HFF-Myc (cell line): ENCODE results near the gene CTSD.

Source experiments
- DNase-seq: peaks from one replicate; pipeline ENCODE4 v3.0.0-alpha.2; 2011; ENCODE audit warnings: low read depth; ENCODE audit errors: extremely low read depth
- H3K4me3 ChIP-seq: replicated peaks from 2 replicates; pipeline ENCODE4 v1.5.1; 2011; ENCODE audit warnings: low read depth, mild to moderate bottlenecking, control low read depth, low read length
- TF ChIP-seq, protein P1 (sequence below): IDR thresholded peaks from 2 replicates; pipeline ENCODE4 v1.5.1; 2012; ENCODE audit warnings: mild to moderate bottlenecking, low read depth, low read length, control low read depth; ENCODE audit errors: missing control alignments

CTSD gene

DNA sequence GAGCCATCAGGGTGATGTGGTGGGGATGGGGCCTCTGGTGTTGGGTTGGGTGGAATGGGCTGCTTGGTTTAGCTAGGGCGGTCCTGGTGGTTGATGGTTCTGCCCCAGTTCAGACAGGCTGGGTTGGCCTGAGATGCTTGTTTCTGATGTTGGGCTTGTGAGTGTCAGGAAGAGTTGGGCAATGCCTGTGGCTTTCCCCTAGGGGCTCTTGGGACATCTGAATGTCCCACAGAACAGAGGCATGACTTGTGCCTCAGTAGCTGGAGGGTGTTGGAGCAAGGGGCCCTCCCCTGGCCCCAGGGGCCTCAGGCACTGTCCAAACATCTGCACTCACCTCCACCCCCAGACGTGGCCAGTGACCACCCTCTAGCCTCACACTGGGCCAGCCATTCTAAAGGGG, 14.0 kb upstream of the CTSD start:
- TF ChIP-seq, protein P1, sequence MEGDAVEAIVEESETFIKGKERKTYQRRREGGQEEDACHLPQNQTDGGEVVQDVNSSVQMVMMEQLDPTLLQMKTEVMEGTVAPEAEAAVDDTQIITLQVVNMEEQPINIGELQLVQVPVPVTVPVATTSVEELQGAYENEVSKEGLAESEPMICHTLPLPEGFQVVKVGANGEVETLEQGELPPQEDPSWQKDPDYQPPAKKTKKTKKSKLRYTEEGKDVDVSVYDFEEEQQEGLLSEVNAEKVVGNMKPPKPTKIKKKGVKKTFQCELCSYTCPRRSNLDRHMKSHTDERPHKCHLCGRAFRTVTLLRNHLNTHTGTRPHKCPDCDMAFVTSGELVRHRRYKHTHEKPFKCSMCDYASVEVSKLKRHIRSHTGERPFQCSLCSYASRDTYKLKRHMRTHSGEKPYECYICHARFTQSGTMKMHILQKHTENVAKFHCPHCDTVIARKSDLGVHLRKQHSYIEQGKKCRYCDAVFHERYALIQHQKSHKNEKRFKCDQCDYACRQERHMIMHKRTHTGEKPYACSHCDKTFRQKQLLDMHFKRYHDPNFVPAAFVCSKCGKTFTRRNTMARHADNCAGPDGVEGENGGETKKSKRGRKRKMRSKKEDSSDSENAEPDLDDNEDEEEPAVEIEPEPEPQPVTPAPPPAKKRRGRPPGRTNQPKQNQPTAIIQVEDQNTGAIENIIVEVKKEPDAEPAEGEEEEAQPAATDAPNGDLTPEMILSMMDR: no peak
- H3K4me3 ChIP-seq: no peak overlapping the region
- DNase-seq: no peak

DNA sequence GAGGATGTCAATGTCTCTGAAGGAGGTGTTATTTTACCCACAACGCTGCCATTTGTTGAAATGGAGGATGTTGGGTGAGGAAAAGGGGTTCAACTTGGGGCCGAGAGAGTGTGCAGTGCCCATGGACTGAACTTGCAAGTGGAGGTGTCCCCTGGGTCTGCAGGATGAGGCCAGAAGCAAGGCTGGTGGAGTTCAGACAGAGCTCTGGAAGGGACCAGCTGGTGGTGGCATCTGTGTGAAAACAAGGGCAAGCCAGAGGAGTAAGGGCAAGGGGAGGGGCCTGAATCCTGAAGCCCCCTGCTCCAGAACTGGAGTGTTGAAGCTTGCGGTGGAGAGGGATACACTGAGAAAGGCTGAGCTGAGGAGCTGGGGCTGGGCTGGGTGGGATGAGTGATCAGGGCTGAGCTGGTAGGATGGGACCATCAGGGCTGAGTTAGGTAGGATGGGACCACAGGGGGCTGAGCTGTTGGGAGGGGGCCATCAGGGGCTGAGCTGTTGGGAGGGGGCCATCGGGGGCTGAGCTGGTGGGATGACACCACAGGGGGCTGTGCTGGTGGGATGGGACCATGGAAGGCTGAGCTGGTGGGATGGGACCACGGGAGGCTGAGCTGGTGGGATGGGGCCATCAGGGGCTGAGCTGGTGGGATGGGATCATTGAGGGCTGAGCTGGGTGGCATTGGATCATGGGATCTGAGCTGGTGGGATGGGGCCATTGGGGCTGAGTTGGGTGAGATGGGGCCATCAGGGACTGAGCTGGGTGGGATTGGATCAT, 13.4 kb upstream of the CTSD start:
- DNase-seq: no peak
- TF ChIP-seq, protein P1: no peak
- H3K4me3 ChIP-seq: no peak overlapping the region

DNA sequence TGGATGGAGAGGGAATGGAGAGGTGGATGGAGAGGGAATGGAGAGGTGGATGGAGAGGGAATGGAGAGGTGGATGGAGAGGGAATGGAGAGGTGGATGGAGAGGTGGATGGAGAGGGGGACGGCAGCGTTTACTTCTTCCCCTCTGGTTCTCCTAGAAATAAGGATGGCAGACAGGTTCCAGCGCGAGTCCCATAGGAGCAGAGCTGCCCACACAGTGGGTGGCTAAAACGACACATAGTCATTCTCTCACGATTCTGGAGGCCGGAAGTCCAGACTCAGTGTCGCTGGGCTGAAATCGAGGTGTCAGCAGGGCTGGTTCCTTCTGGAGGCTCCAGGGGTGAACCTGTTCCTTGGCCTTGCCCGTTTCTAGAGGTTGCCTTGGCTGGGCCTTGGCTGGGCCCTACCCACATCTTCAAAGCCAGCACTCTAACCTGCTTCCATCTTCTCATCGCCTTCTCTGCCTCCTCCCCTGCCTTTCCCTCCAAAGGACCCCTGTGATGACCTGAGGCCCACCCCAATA, 12.7 kb upstream of the CTSD start:
- no peak for DNase-seq
- no peak overlapping the region for H3K4me3 ChIP-seq
- TF ChIP-seq, protein P1: no peak

DNA sequence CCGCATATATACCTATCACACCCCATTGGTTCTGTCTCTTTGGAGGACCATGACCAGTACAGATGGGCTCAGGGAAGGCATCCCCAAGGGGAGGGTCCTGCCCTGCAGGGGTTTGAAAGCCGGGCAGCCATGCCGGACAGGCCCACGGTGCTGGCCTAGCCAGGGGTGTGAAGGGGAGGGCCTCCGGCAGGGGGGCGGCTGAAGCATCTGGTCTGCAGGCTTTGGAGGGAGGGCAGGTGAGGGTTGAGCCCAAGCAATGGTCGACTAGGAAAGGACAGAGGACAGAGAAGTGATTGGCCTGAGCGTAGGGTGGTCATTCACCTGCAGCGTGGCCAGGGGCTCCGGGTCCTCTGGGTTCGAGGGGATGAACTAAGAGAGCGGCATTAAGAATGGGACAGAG, 11.2 kb upstream of the CTSD start:
- TF ChIP-seq, protein P1: no peak
- DNase-seq: no peak

DNA sequence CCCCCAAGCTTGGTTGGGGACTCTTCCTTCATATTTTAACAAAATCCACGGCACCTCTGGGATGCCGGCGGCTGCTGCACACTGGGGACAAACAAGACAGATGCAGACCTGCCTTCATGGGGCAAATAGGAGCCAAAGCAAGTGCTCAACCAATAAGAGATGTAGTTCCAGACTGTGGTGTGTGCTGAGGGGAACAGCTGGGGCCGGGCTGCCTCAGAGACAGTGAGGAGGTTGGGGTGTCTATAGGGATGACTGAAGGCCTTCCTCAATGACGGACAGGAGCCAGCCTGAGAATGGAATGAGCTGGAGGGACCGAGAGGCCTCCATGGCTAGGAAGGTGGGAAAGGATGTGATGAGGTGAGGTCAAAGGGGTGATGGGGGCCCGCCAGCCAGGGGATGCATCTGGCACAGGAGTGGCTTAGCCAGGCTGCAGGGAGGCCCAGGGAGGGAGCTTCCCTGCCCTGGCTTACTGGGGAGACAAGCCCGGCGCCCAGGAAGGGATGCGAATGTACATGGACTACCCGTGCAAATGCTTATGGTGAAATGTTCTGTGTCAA, 10.3 kb upstream of the CTSD start:
- no peak overlapping the region for H3K4me3 ChIP-seq
- DNase-seq: no peak
- TF ChIP-seq, protein P1: no peak

More for the DNA sequence above, 11.2 kb upstream of the CTSD start:
- no peak overlapping the region for H3K4me3 ChIP-seq

DNA sequence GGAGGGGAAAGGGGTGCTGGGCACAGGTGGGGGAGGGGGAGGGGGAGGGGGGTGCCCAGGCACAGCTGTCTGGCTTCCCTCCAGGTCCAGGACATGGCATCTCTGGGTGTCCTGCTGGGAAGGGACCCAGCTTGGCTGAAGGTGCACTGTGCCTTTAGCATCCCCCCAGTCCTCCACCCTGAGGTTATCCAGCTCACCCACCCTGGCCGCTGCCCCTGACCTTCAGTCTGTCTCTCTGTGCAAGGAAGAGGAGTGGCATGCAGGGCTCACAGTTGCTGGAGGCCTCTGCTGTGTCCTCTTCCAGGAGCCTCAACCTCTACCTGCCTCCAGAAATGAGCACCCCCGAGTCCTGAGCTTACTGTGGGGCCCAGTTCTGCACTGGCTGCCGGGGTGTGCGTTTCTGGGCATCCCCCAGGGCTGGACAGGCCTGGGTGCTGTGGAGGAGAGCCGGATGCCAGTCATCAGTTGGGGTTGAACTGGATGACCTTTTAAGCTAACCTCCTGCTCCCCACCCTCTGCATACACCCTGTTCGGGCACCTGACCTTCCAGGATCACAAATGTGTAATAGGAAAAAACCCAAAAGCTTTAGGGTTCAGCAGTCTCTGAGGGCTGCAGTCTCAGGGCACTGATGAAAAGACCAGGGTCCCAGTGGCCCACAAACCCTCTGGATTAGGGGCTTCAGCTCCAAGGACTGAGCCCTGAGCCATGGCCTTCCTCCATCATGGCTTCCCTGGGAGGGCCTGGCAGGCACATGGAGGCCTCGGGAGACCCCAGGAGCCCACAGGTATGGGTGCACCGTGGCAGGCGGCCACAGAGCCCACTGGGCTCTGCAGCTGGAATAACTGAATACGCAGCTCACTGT, 9.6 kb upstream of the CTSD start:
- H3K4me3 ChIP-seq: no peak overlapping the region
- DNase-seq: no peak
- TF ChIP-seq, protein P1: no peak
